HG02973 (cell line): ENCODE data around the gene OR8G5.
"Not testable (repeated sequence)": the region's sequence is repeated elsewhere in the genome, so short reads cannot be mapped to it uniquely, and the experiment has no call there.

Experiments used
- ATAC-seq: cut with Tn5 transposase; IDR thresholded peaks from one replicate; pipeline ENCODE4 v1.9.1; 2021; ENCODE audit warnings: moderate library complexity; ENCODE audit not compliant: unreplicated experiment

Gene OR8G5, protein sequence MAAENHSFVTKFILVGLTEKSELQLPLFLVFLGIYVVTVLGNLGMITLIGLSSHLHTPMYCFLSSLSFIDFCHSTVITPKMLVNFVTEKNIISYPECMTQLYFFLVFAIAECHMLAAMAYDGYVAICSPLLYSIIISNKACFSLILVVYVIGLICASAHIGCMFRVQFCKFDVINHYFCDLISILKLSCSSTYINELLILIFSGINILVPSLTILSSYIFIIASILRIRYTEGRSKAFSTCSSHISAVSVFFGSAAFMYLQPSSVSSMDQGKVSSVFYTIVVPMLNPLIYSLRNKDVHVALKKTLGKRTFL

DNA sequence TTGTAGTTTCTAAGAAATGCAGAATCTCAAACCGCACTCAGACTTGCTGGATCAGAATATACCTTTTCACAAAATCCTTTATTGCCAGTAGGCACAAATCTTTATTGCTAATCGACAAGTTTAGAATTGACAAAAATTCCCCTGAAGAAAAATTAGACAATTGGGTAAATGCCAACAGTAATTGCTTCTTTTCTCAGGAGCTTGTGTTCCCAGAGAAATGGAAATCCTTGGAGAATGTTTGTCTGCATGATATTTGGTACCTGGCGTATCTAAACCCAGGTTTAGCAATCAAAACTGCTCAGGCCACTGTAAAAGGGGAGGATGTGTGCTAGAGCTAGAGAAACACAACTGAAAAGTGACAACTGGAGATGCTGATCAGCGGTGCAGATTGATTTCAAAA lies at the start of gene OR8G5:
Gene OR8G5, plus strand, starts transcription at position 301 of the 400 bp plus-strand sequence. CDS start 8,556 bp downstream, outside the sequence.
- no peak for ATAC-seq

GRCh38 chr11:124207102-124207792 lies 48.9 kb upstream of the OR8G5 start:
- ATAC-seq = no peak

DNA sequence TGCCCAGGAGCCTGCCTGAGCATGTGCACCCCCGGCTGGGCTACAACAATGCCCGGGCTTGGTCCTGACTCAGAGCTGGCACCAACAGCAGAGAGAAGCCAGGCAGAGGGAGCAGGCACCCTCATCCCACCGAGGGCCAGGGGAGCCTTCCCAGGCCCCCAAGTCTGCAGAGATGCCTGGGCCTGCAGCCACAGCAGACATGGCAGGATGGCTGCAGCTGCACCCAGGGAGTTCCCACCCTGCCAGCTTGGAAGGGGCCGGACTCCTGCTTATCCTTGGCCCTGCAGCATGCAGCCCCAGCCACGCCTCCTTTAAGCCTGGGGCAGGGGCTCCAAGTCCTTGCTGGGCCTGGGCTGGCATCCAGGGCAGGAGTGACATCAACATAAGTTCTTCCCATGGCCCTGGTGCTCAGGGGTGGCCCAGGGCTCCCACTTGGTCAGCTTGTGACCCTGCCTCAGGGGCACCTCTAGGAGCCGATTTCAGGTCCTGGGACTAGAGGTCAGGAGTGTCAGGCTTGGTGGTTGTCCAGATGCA lies 46.3 kb upstream of the OR8G5 start:
- ATAC-seq = no peak

GRCh38 chr11:124210421-124210820 lies 45.8 kb upstream of the OR8G5 start:
- no peak for ATAC-seq

DNA sequence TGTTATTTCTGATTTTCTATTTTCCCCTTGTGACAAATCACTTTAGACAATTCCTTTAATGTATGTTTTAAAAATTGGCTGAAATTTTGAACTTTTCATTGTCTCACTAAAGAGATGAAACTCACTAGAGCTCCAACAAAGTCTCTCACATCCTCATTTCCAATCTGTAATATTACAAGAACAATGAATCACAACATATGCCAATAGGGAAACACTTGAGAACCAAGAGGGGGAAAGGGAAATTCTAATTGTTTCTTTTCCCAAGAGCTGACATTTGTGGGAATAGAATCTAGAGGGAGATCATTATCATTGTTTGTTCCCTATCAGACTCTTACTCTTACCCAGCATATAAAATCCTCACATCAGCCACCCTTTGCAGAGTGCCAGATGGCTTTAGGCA lies 44.9 kb upstream of the OR8G5 start:
- ATAC-seq = no peak

DNA sequence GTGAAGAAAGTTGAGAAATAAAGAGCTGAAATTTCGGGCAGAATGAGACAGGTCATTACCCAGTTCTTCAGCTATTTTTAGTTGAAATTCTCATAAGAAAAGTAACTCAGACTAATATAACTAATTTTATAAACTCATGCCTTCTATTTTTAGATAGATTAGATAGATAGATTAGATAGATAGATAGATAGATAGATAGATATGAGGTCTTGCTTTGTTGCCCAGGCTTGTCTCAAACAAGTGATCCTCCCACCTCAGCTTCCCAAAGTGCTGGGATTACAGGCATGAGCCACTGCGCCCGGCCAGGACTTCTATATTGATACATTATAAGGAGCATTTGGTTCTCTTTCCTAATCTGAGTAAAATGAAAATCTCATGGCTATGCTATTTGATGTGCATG lies 42.1 kb upstream of the OR8G5 start:
- no peak for ATAC-seq

- ATAC-seq = no peak
These were observed 37.0 kb upstream of the OR8G5 start for GRCh38 chr11:124219126-124219525.

DNA sequence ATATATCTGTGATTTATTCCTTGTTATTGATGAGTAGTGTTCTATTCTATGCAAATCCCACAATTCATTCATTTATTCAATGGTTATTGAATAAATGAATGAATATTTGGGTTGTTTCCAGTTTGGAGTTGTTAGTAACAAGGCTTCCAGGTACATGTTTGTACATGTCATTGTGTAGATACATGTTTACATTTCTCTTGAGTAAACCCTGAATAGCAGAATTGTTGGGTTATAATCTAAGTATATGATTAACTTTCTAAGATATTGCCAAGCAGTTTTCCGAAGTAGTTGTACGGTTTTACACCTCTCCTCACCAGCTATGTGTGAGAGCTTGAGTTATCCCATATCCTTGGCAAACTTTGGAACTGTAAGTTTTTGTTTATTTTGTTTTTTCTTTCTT lies 33.8 kb upstream of the OR8G5 start:
- no peak for ATAC-seq

GRCh38 chr11:124224618-124225423 lies 31.4 kb upstream of the OR8G5 start:
- ATAC-seq = not testable (repeated sequence)

- no peak for ATAC-seq
These were observed 30.7 kb upstream of the OR8G5 start for GRCh38 chr11:124225471-124225870.

DNA sequence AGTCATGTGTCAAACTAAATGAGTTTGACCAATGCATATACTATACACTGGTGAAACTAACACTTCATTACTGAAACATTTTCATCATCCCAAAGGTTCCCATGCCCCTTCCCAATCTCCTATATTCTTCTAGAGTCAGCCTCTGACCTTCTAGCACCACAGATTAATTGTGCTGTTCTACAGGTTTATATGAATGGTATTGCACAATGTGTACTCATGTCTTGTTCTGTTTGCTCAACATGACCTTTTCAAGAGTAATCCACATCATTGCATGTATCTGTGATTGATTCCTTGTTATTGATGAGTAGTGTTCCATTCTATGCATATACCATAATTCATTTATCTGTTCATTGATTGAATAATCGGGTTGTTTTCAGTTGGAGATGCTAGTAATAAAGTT lies 22.8 kb upstream of the OR8G5 start:
- no peak for ATAC-seq

DNA sequence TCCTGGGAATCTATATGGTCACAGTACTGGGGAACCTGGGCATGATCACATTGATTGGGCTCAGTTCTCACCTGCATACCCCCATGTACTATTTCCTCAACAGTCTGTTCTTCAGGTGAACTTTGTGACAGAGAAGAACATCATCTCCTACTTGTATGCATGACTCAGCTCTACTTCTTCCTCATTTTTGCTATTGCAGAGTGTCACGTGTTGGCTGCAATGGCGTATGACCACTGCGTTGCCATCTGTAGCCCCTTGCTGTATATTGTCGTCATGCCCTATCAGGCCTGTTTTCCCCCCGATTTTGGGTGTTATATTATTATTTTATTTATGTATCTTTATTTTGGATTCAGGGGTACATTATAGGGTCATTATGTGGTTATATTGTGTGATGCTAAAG lies 17.7 kb upstream of the OR8G5 start:
- no peak for ATAC-seq

DNA sequence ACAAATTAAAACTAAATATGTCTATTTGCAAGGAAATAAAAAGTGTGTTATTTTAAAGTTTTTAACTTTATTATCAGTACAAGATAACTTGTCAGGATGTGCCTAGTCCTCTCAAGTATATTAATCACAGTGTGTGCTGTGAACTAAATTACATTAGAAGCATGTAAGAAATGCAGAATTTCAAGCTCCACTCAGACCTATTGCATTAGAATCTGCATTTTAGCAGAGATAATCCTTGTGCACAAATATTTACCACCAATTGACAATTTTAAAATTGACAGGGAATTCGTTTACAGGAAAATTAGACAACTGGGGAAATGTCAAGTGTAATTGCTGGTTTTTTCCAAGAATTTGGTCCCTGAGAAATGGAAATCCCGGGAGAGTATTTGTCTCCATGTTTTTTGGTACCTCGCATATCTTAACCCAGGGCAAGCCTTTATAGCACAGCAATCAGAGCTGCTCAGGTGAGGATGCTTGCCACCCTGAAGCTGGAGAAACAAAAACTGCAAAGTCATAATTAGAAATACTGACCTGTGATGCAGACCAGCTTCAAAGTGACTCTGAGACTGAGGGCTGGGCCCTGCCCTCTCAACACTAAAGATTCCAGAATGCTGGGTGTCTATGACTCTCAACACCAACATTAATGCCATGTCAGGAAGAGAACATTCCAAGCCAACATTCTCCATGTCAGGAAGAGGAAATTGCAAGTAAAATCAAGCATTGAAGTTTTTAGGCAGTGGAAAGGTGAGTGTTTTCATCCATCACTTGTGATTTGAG lies 15.4 kb upstream of the OR8G5 start, which contains the start of gene OR8G1:
Gene OR8G1, plus strand, starts transcription at position 475 of the 777 bp plus-strand sequence. CDS start 8,581 bp downstream, outside the sequence.
- no peak for ATAC-seq

- ATAC-seq = not testable (repeated sequence)
These were observed 6.3 kb upstream of the OR8G5 start for GRCh38 chr11:124249869-124250268.

- not testable (repeated sequence) for ATAC-seq
These were observed 8.9 kb downstream of the OR8G5 start for GRCh38 chr11:124265041-124265440.

GRCh38 chr11:124270886-124271285 lies 14.7 kb downstream of the OR8G5 start:
- ATAC-seq = not testable (repeated sequence)

GRCh38 chr11:124274000-124274399 lies 17.8 kb downstream of the OR8G5 start:
- ATAC-seq = no peak

DNA sequence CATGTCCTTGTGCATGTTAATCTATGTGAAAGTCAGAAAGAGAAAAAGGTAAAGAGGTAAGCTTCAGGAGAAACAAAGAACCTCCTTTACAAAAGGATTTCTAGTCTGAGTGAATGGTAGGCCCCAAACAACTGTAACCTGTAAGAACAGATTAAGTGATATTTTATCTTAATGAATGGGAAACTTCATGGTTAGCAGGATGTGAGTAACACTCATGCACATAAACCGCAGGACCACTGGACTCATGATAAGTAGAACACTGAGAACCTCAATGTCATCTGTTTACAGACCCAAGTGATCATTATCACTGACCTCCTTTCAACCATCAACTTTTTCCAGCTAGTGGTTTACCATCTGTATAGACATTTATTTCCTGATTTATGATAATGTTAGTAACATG lies 19.9 kb downstream of the OR8G5 start:
- ATAC-seq = no peak

- no peak for ATAC-seq
These were observed 21.0 kb downstream of the OR8G5 start for GRCh38 chr11:124277207-124277606.

- ATAC-seq = no peak
These were observed 21.6 kb downstream of the OR8G5 start for GRCh38 chr11:124277804-124278203.
